DMS153 (cell line): ENCODE measurements around the gene NUP155.
"Not testable (repeated sequence)": the region's sequence is repeated elsewhere in the genome, so short reads cannot be mapped to it uniquely, and the experiment has no call there.

ENCODE experiments used
- DNase-seq: peaks from one replicate; lab custom pipeline; 2025; lab: John Stamatoyannopoulos, UW

Gene NUP155

GRCh38 chr5:37370864-37371726, at the start of gene NUP155:
TSS of gene NUP155 (minus strand) at chr5:37371106. CDS start at chr5:37370977, 129 bp downstream.
- peak; percentile 96 for DNase-seq

GRCh38 chr5:37417347-37417746, 46.4 kb upstream of the NUP155 start:
- no peak for DNase-seq

GRCh38 chr5:37415456-37415855, 44.5 kb upstream of the NUP155 start:
- not testable (repeated sequence) for DNase-seq

GRCh38 chr5:37412515-37412914, 41.6 kb upstream of the NUP155 start:
- no peak for DNase-seq

DNA sequence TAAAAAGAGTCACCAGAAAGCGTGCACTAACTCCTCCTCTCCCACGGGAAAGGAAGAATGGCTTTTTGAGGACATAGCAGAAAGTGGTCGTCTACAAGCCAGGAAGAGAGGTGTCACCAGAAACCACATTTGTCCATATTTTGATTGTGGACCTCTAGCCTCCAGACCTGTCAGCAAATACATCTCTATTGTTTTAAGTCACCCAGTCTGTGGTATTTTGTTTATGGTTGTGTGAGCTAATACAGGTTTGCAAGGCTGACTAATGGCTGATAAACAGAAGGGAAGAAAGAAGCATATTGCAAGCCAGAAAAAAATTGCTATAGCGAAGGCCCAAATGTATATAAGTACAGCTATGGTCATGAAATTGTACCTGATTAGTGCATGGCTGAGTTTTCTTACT, 29.6 kb upstream of the NUP155 start:
- DNase-seq = no peak

- no peak for DNase-seq
Measured at GRCh38 chr5:37396352-37396751, 25.4 kb upstream of the NUP155 start.

GRCh38 chr5:37391591-37391990, 20.7 kb upstream of the NUP155 start:
- no peak for DNase-seq

- peak; percentile 85 for DNase-seq
Measured at GRCh38 chr5:37379100-37379628, 8.3 kb upstream of the NUP155 start, which contains the start of gene WDR70. TSS of gene WDR70 (plus strand) at chr5:37379318. CDS start at chr5:37379368, 50 bp downstream.

GRCh38 chr5:37378066-37378465, 7.2 kb upstream of the NUP155 start:
- DNase-seq = not testable (repeated sequence)

GRCh38 chr5:37375091-37375490, 4.2 kb upstream of the NUP155 start:
- DNase-seq = no peak

GRCh38 chr5:37370550-37370863, 399 bp downstream of the NUP155 start:
- no peak for DNase-seq

GRCh38 chr5:37355161-37355560, 15.7 kb downstream of the NUP155 start:
- DNase-seq = no peak

DNA sequence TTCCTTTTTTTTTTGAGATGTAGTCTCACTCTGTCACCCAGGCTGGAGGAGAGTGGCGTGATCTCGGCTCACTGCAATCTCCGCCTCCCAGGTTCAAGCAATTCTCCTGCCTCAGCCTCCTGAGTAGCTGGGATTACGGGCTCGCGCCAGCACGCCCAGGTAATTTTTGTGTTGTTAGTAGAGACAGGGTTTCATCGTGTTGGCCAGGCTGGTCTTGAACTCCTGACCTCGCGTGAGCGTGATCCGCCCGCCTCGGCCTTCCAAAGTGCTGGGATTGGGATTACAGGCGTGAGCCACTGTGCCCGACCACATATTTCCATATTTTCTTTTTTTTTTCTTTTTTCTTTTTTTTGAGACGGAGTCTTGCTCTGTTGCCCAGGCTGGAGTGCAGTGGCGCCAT, 28.2 kb downstream of the NUP155 start:
- not testable (repeated sequence) for DNase-seq

DNA sequence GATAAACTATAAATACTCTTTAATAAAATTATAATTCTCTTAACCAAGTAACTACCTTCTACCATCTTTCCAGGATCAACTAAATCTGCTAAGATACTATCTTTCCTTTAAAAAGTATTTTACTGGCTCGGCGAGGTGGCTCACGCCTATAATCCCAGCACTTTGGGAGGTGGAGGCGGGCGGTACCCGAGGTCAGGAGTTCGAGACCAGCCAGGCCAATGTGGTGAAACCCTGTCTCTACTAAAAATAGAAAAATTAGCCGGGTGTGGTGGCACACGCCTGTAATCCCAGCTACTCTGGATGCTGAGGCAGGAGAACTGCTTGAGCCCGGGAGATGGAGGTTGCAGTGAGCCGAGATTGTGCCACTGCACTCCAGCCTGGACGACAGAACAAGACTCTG, 36.2 kb downstream of the NUP155 start:
- DNase-seq = not testable (repeated sequence)

- DNase-seq = no peak
Measured at GRCh38 chr5:37326536-37326935, 44.4 kb downstream of the NUP155 start.

- DNase-seq = no peak
Measured at GRCh38 chr5:37323607-37324006, 47.3 kb downstream of the NUP155 start.

GRCh38 chr5:37319037-37319782, 51.7 kb downstream of the NUP155 start:
- DNase-seq = no peak

DNA sequence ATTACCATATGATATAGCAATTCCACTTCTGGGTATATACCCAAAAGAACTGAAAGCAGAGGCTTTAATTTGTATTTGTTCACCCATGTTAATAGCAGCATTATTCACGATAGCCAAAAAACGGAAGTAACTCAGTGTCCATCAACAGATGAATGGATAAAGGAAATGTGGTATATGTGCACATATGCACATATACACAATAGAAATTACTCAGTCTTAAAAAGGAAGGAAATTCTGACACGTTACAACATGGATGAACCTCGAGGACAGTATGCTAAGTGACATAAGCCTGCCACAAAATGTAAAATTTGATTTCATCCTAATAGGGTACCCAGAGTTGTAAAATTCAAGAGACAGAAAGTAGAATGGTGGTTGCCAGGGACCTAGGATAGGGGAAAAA, 54.9 kb downstream of the NUP155 start:
- DNase-seq = no peak

GRCh38 chr5:37310360-37310759, 60.5 kb downstream of the NUP155 start:
- DNase-seq = no peak

DNA sequence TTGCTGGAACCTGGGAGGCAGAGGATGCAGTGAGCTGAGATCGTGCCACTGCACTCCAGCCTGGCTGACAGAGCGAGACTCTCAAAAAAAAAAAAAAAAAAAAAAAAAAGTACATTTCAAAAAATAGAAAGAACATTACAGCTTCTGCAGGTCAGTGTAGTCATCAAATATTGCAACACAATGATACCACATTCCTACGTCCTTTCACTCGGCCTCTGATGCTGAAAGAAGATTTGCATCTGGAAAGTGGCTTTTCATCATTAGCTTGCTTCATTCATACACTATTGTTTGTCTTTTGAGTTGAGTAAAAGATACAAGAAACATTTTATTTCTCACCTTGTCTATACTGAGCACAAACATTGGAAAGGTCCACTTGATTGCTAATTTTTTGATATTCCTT, 62.1 kb downstream of the NUP155 start:
- DNase-seq = no peak

DNA sequence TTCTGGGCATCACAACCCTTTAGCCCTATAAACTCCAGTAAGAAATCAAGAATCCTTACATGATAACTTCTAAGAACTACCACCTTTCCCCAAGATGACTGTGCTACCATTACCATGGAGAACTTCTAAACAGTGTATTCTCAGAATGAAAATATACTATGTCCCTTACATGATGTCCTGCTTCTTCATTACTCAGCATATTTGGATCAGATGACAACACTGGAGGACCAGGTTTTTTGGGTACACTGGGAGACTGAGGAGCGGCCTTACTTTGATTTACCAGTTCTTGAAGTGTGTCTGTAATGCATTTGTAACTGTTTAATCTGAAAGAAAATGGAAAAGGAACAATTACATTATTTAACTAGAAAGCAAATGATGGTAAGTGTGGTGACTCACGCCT, 66.0 kb downstream of the NUP155 start:
- DNase-seq = no peak

GRCh38 chr5:37296313-37296712, 74.6 kb downstream of the NUP155 start:
- DNase-seq = not testable (repeated sequence)

DNA sequence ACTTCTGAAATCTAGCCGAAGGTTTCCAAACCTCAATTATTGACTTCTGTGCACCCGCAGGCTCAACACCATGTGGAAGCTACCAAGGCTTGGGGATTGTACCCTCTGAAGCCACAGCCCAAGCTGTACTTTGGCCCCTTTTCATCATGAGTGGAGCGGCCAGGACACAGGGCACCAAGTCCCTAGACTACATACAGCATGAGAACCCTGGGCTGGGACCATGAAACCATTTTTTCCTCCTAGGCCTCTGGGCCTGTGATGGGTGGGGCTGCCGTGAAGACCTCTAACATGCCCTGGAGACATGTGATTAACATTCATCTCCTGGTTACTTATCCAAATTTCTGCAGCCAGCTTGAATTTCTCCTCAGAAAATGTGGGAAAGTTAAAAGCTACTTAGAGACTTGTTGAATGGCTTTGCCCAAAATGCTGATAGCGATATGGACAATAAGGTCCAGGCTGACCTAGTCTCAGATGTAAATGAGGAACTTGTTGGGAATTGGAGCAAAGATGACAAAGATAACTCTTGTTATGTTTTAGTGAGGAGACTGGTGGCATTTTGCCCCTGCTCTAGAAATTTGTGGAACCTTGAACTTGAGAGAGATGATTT, 87.6 kb downstream of the NUP155 start:
- no peak for DNase-seq
